GM23248 (cell line): ENCODE data around the gene SON. TPM values are rescaled to one million over a fixed set of nuclear protein-coding genes. Genes with fewer than 3 reads are reported as not detected.

Source experiments
- DNase-seq: peaks from one replicate; pipeline ENCODE4 v3.0.0-alpha.2; 2015
- H2AFZ ChIP-seq: fragments of 200-600 bp; sonication (generic); 2 replicates; pipeline ENCODE4 v1.6.1; 2016; ENCODE audit warnings: antibody characterized with exemption
- H3F3A ChIP-seq: fragments of 200-600 bp; sonication (generic); 2 replicates; pipeline ENCODE4 v1.6.1; 2016; ENCODE audit warnings: mild to moderate bottlenecking, antibody characterized with exemption, mixed run types; ENCODE audit not compliant: insufficient read depth
- H3K27ac ChIP-seq: fragments of 200-600 bp; sonication (generic); 2 replicates; pipeline ENCODE4 v1.5.1; 2016; ENCODE audit warnings: mild to moderate bottlenecking
- H3K27me3 ChIP-seq: fragments of 200-600 bp; sonication (generic); replicated peaks from 2 replicates; pipeline ENCODE4 v1.6.1; 2016; ENCODE audit warnings: mild to moderate bottlenecking; ENCODE audit not compliant: insufficient read depth
- H3K36me3 ChIP-seq: fragments of 200-600 bp; sonication (generic); 2 replicates; pipeline ENCODE4 v1.6.1; 2016; ENCODE audit warnings: low read depth, mild to moderate bottlenecking
- H3K4me1 ChIP-seq: fragments of 200-600 bp; sonication (generic); 2 replicates; pipeline ENCODE4 v1.6.1; 2016; ENCODE audit warnings: mild to moderate bottlenecking; ENCODE audit not compliant: insufficient read depth
- H3K4me2 ChIP-seq: fragments of 200-600 bp; sonication (generic); one replicate; pipeline ENCODE4 v1.6.1; 2016; ENCODE audit warnings: mild to moderate bottlenecking; ENCODE audit not compliant: unreplicated experiment
- H3K4me3 ChIP-seq: fragments of 200-600 bp; sonication (generic); 2 replicates; pipeline ENCODE4 v1.5.1; 2016; ENCODE audit warnings: mild to moderate bottlenecking
- H3K79me2 ChIP-seq: fragments of 200-600 bp; sonication (generic); 2 replicates; pipeline ENCODE4 v1.6.1; 2016; ENCODE audit warnings: mild to moderate bottlenecking; ENCODE audit not compliant: insufficient read depth
- H3K9ac ChIP-seq: fragments of 200-600 bp; sonication (generic); 2 replicates; pipeline ENCODE4 v1.6.1; 2016; ENCODE audit warnings: mild to moderate bottlenecking
- H3K9me2 ChIP-seq: fragments of 200-600 bp; sonication (generic); 2 replicates; pipeline ENCODE4 v1.6.1; 2016; ENCODE audit warnings: mixed run types, mild to moderate bottlenecking, moderate library complexity; ENCODE audit not compliant: insufficient read depth
- H3K9me3 ChIP-seq: fragments of 200-600 bp; sonication (generic); one replicate; pipeline ENCODE4 v1.6.1; 2017; ENCODE audit warnings: low read depth
- H4K20me1 ChIP-seq: fragments of 200-600 bp; sonication (generic); 2 replicates; pipeline ENCODE4 v1.6.0; 2016; ENCODE audit not compliant: insufficient read depth
- EZH2 ChIP-seq: fragments of 200-600 bp; sonication (generic); IDR thresholded peaks from 2 replicates; pipeline ENCODE4 v1.6.1; 2018; ENCODE audit warnings: antibody characterized with exemption, mild to moderate bottlenecking; ENCODE audit not compliant: insufficient read depth, poor library complexity, severe bottlenecking
- EZH2phosphoT487 ChIP-seq: fragments of 200-600 bp; sonication (generic); IDR thresholded peaks from 2 replicates; pipeline ENCODE4 v1.6.1; 2018; ENCODE audit warnings: antibody characterized with exemption, moderate library complexity, mild to moderate bottlenecking, low read depth; ENCODE audit not compliant: insufficient read depth
- WGBS, 2 experiments: methylation state at CpG; one replicate each; pipeline ENCODE4 v1.1.6; 2015 to 2017; ENCODE audit warnings: low lambda C conversion rate in 2 of 2, low coverage in 1 of 2; ENCODE audit errors: missing lambda C conversion rate in 2 of 2; 5-methylcytosine and 5-hydroxymethylcytosine counted together
- in situ Hi-C: fragments of 300-500 bp; cut with MboI; formaldehyde crosslinking; loops from 2 replicates; pipeline ENCODE4 v1.15.0; 2020
- polyA plus RNA-seq: library from polyadenylated mRNA; unstranded; fragments of >200 nt; fragmentation: Nextera tagmentation; extraction: Ambion mirVana; gene quantifications from 2 replicates; pipeline ENCODE4 v1.2.1, GENCODE V29; 2016
- total RNA-seq: library from RNA; depleted of rRNA; stranded (reverse); fragments of >200 nt; shearing (Covaris generic); gene quantifications from 2 replicates; pipeline ENCODE4 v1.2.3, GENCODE V29; 2014

SON gene
- total and polyA plus RNA-seq, 2 experiments from 2014 or later = 106 to 336 TPM

- Histone ChIP-seq H3K36me3 (peaks cover 37% of the 10 kb centered on the region), H3K4me1 (peaks cover 16% of the 10 kb centered on the region), H3F3A (peaks cover 15% of the 10 kb centered on the region; the same call in 1 of the 2 replicates), H3K27me3 (no peaks in the 10 kb centered on the region), H3K4me2 (peak overlapping the region; percentile 98), H3K27ac (peak overlapping the region; percentile 99), H2AFZ (no peak overlapping the region), H3K79me2 (peaks cover 90% of the 10 kb centered on the region), H4K20me1 (peaks cover 30% of the 10 kb centered on the region), H3K9me3 (no peaks in the 10 kb centered on the region), H3K9me2 (no peaks in the 10 kb centered on the region), H3K4me3 (peak overlapping the region; percentile 97), H3K9ac (peak overlapping the region; percentile 97)
- in situ Hi-C loops = no loop called here
- peak; percentile 43 for DNase-seq
- TF ChIP-seq EZH2phosphoT487 = no peak
- TF ChIP-seq EZH2 = no peak
- 83 to 88% methylated on average over 3 of the region's 3 CpGs for WGBS, 2 experiments
Measured at GRCh38 chr21:33546086-33546485, 3.2 kb downstream of the SON start.

DNA sequence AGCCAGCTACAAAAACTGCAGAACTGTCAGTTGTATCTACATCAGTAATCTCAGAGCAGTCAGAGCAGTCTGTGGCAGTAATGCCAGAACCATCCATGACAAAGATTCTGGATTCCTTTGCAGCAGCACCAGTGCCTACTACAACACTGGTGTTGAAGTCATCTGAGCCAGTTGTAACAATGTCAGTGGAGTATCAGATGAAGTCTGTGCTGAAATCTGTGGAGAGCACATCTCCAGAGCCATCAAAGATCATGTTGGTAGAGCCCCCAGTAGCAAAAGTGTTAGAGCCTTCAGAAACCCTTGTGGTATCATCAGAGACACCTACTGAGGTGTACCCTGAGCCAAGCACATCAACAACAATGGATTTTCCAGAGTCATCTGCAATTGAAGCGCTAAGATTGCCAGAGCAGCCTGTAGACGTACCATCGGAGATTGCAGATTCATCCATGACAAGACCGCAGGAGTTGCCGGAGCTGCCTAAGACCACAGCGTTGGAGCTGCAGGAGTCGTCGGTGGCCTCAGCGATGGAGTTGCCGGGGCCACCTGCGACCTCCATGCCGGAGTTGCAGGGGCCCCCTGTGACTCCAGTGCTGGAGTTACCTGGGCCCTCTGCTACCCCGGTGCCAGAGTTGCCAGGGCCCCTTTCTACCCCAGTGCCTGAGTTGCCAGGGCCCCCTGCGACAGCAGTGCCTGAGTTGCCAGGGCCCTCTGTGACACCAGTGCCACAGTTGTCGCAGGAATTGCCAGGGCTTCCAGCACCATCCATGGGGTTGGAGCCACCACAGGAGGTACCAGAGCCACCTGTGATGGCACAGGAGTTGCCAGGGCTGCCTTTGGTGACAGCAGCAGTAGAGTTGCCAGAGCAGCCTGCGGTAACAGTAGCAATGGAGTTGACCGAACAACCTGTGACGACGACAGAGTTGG lies 7.3 kb downstream of the SON start:
- in situ Hi-C loops = no loop called here
- H3K9me3 ChIP-seq = no peaks in the 10 kb centered on the region
- H3K36me3 ChIP-seq = peaks cover 70% of the 10 kb centered on the region
- H3K27ac ChIP-seq = no peak overlapping the region
- H3K4me2 ChIP-seq = no peak overlapping the region
- no peak overlapping the region for H3K4me3 ChIP-seq
- no peaks in the 10 kb centered on the region for H3K9me2 ChIP-seq
- no peaks in the 10 kb centered on the region for H3K27me3 ChIP-seq
- 99 to 100% methylated on average over 19 of the region's 19 CpGs for WGBS, 2 experiments
- no peak for DNase-seq
- no peak overlapping the region for H3K9ac ChIP-seq
- peaks cover 14% of the 10 kb centered on the region for H4K20me1 ChIP-seq
- peaks cover 13% of the 10 kb centered on the region for H3K4me1 ChIP-seq
- peaks cover 100% of the 10 kb centered on the region for H3K79me2 ChIP-seq
- no peak overlapping the region for H2AFZ ChIP-seq
- TF ChIP-seq EZH2 (no peak), EZH2phosphoT487 (no peak)
- 0 out of 2 replicates have a peak, but pooled peaks cover 8% of the 10 kb centered on the region for H3F3A ChIP-seq

- Histone ChIP-seq H2AFZ (no peak overlapping the region), H3K4me1 (peaks cover 10% of the 10 kb centered on the region), H3K36me3 (peaks cover 79% of the 10 kb centered on the region), H4K20me1 (peaks cover 12% of the 10 kb centered on the region; the same call in 1 of the 2 replicates), H3K27ac (no peak overlapping the region), H3F3A (peaks cover 16% of the 10 kb centered on the region), H3K4me2 (no peak overlapping the region), H3K4me3 (no peak overlapping the region), H3K79me2 (peaks cover 100% of the 10 kb centered on the region), H3K27me3 (no peaks in the 10 kb centered on the region), H3K9ac (no peak overlapping the region), H3K9me2 (no peaks in the 10 kb centered on the region), H3K9me3 (no peaks in the 10 kb centered on the region)
- WGBS, 2 experiments = 95 to 97% methylated on average over 23 of the region's 23 CpGs
- in situ Hi-C loops = no loop called here
- TF ChIP-seq EZH2phosphoT487 = no peak
- TF ChIP-seq EZH2 = no peak
- no peak for DNase-seq
Measured at GRCh38 chr21:33550772-33551660, 8.2 kb downstream of the SON start.

DNA sequence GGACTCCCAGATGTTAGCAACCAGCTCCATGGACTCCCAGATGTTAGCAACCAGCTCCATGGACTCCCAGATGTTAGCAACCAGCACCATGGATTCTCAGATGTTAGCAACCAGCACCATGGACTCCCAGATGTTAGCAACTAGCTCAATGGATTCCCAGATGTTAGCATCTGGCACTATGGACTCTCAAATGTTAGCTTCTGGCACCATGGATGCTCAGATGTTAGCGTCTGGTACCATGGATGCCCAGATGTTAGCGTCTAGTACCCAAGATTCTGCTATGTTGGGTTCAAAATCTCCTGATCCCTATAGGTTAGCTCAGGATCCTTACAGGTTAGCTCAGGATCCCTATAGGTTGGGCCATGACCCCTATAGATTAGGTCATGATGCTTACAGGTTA lies 8.8 kb downstream of the SON start:
- Histone ChIP-seq H3K79me2 (peaks cover 100% of the 10 kb centered on the region), H3K4me1 (peaks cover 8% of the 10 kb centered on the region; the same call in 1 of the 2 replicates), H3K9me2 (no peaks in the 10 kb centered on the region), H3F3A (peaks cover 17% of the 10 kb centered on the region), H3K9ac (no peak overlapping the region), H3K9me3 (no peaks in the 10 kb centered on the region), H3K4me2 (no peak overlapping the region), H3K27ac (no peak overlapping the region), H4K20me1 (peaks cover 11% of the 10 kb centered on the region; the same call in 1 of the 2 replicates), H3K36me3 (peaks cover 74% of the 10 kb centered on the region), H3K4me3 (no peak overlapping the region), H2AFZ (no peak overlapping the region), H3K27me3 (no peaks in the 10 kb centered on the region)
- 77 to 79% methylated on average over 2 of the region's 2 CpGs for WGBS, 2 experiments
- TF ChIP-seq EZH2 (no peak), EZH2phosphoT487 (no peak)
- no peak for DNase-seq
- in situ Hi-C loops = no loop called here
